ENCODE results near the gene MYO7B. TPM values are rescaled to one million over a fixed set of nuclear protein-coding genes. Genes with fewer than 3 reads are reported as not detected.

The MYO7B gene
- total and polyA plus RNA-seq, 4 donors, result 1.8 to 20.0 (median 7.4) TPM

GRCh38 chr2:127582863-127583861 lies 47.7 kb downstream of the MYO7B start:
- Histone ChIP-seq H3K36me3 (ENCODE audit: control insufficient read depth, insufficient read depth, low read length) (no peaks in the 10 kb centered on the region), H3K9me3 (ENCODE audit: control insufficient read depth, insufficient read depth, low read length) (no peaks in the 10 kb centered on the region), H3K27me3 (ENCODE audit: control insufficient read depth, insufficient read depth, low read length) (no peaks in the 10 kb centered on the region), H3K27ac (ENCODE audit: low read depth, low read length) (no peak overlapping the region), H3K4me1 (ENCODE audit: control insufficient read depth, insufficient read depth, low read length) (no peaks in the 10 kb centered on the region), H3K4me3 (ENCODE audit: low read depth, low read length) (no peak overlapping the region)
- 73% methylated on average over 15 of the region's 15 CpGs for WGBS (ENCODE audit: insufficient coverage)
- no peak for DNase-seq (ENCODE audit: low read depth in 4 of 6, low spot score in 6 of 6)

- no peaks in the 10 kb centered on the region for H3K36me3 ChIP-seq (ENCODE audit: control insufficient read depth, insufficient read depth, low read length)
- no peak for DNase-seq (ENCODE audit: low read depth in 4 of 6, low spot score in 6 of 6)
- WGBS (ENCODE audit: insufficient coverage), result 94% methylated on average over 14 of the region's 14 CpGs
- H3K27me3 ChIP-seq (ENCODE audit: control insufficient read depth, insufficient read depth, low read length), result no peaks in the 10 kb centered on the region
- no peaks in the 10 kb centered on the region for H3K9me3 ChIP-seq (ENCODE audit: control insufficient read depth, insufficient read depth, low read length)
- H3K4me3 ChIP-seq (ENCODE audit: low read depth, low read length), result no peak overlapping the region
- H3K27ac ChIP-seq (ENCODE audit: low read depth, low read length), result no peak overlapping the region
- no peaks in the 10 kb centered on the region for H3K4me1 ChIP-seq (ENCODE audit: control insufficient read depth, insufficient read depth, low read length)
Observed at GRCh38 chr2:127584047-127584446, 48.6 kb downstream of the MYO7B start.

GRCh38 chr2:127584516-127585033 lies 49.1 kb downstream of the MYO7B start:
- H3K4me1 ChIP-seq (ENCODE audit: control insufficient read depth, insufficient read depth, low read length), result no peaks in the 10 kb centered on the region
- no peak for DNase-seq (ENCODE audit: low read depth in 4 of 6, low spot score in 6 of 6)
- H3K27ac ChIP-seq (ENCODE audit: low read depth, low read length), result no peak overlapping the region
- no peak overlapping the region for H3K4me3 ChIP-seq (ENCODE audit: low read depth, low read length)
- H3K36me3 ChIP-seq (ENCODE audit: control insufficient read depth, insufficient read depth, low read length), result no peaks in the 10 kb centered on the region
- H3K9me3 ChIP-seq (ENCODE audit: control insufficient read depth, insufficient read depth, low read length), result no peaks in the 10 kb centered on the region
- H3K27me3 ChIP-seq (ENCODE audit: control insufficient read depth, insufficient read depth, low read length), result no peaks in the 10 kb centered on the region
- WGBS (ENCODE audit: insufficient coverage), result 81% methylated on average over 8 of the region's 8 CpGs

GRCh38 chr2:127585270-127585807 lies 49.9 kb downstream of the MYO7B start:
- 100% methylated on average over 1 of the region's 5 CpGs for WGBS (ENCODE audit: insufficient coverage)
- no peak for DNase-seq (ENCODE audit: low read depth in 4 of 6, low spot score in 6 of 6)
- no peaks in the 10 kb centered on the region for H3K9me3 ChIP-seq (ENCODE audit: control insufficient read depth, insufficient read depth, low read length)
- H3K27me3 ChIP-seq (ENCODE audit: control insufficient read depth, insufficient read depth, low read length), result no peaks in the 10 kb centered on the region
- H3K4me3 ChIP-seq (ENCODE audit: low read depth, low read length), result no peak overlapping the region
- no peaks in the 10 kb centered on the region for H3K4me1 ChIP-seq (ENCODE audit: control insufficient read depth, insufficient read depth, low read length)
- no peaks in the 10 kb centered on the region for H3K36me3 ChIP-seq (ENCODE audit: control insufficient read depth, insufficient read depth, low read length)
- H3K27ac ChIP-seq (ENCODE audit: low read depth, low read length), result no peak overlapping the region

GRCh38 chr2:127586136-127586535 lies 50.7 kb downstream of the MYO7B start:
- H3K4me3 ChIP-seq (ENCODE audit: low read depth, low read length), result no peak overlapping the region
- DNase-seq (ENCODE audit: low read depth in 4 of 6, low spot score in 6 of 6), result no peak
- H3K9me3 ChIP-seq (ENCODE audit: control insufficient read depth, insufficient read depth, low read length), result no peaks in the 10 kb centered on the region
- WGBS (ENCODE audit: insufficient coverage), result 90% methylated on average over 5 of the region's 6 CpGs
- H3K27ac ChIP-seq (ENCODE audit: low read depth, low read length), result no peak overlapping the region
- no peaks in the 10 kb centered on the region for H3K36me3 ChIP-seq (ENCODE audit: control insufficient read depth, insufficient read depth, low read length)
- peaks cover under 1% of the 10 kb centered on the region for H3K4me1 ChIP-seq (ENCODE audit: control insufficient read depth, insufficient read depth, low read length)
- H3K27me3 ChIP-seq (ENCODE audit: control insufficient read depth, insufficient read depth, low read length), result no peaks in the 10 kb centered on the region

- Histone ChIP-seq H3K27ac (ENCODE audit: low read depth, low read length) (no peak overlapping the region), H3K4me3 (ENCODE audit: low read depth, low read length) (no peak overlapping the region), H3K4me1 (ENCODE audit: control insufficient read depth, insufficient read depth, low read length) (peaks cover 7% of the 10 kb centered on the region), H3K27me3 (ENCODE audit: control insufficient read depth, insufficient read depth, low read length) (no peaks in the 10 kb centered on the region), H3K9me3 (ENCODE audit: control insufficient read depth, insufficient read depth, low read length) (no peaks in the 10 kb centered on the region), H3K36me3 (ENCODE audit: control insufficient read depth, insufficient read depth, low read length) (no peaks in the 10 kb centered on the region)
- no peak for DNase-seq (ENCODE audit: low read depth in 4 of 6, low spot score in 6 of 6)
- 93% methylated on average over 4 of the region's 4 CpGs for WGBS (ENCODE audit: insufficient coverage)
Observed at GRCh38 chr2:127586746-127587295, 51.3 kb downstream of the MYO7B start.

- Histone ChIP-seq H3K4me3 (ENCODE audit: low read depth, low read length) (no peak overlapping the region), H3K9me3 (ENCODE audit: control insufficient read depth, insufficient read depth, low read length) (no peaks in the 10 kb centered on the region), H3K36me3 (ENCODE audit: control insufficient read depth, insufficient read depth, low read length) (no peaks in the 10 kb centered on the region), H3K4me1 (ENCODE audit: control insufficient read depth, insufficient read depth, low read length) (peaks cover 14% of the 10 kb centered on the region), H3K27me3 (ENCODE audit: control insufficient read depth, insufficient read depth, low read length) (no peaks in the 10 kb centered on the region), H3K27ac (ENCODE audit: low read depth, low read length) (no peak overlapping the region)
- DNase-seq (ENCODE audit: low read depth in 4 of 6, low spot score in 6 of 6), result no peak
- 100% methylated on average over 1 of the region's 5 CpGs for WGBS (ENCODE audit: insufficient coverage)
Observed at GRCh38 chr2:127588241-127588640, 52.8 kb downstream of the MYO7B start.

- no peak for DNase-seq (ENCODE audit: low read depth in 4 of 6, low spot score in 6 of 6)
- no peaks in the 10 kb centered on the region for H3K9me3 ChIP-seq (ENCODE audit: control insufficient read depth, insufficient read depth, low read length)
- 93% methylated on average over 2 of the region's 3 CpGs for WGBS (ENCODE audit: insufficient coverage)
- H3K4me1 ChIP-seq (ENCODE audit: control insufficient read depth, insufficient read depth, low read length), result peaks cover 22% of the 10 kb centered on the region
- H3K36me3 ChIP-seq (ENCODE audit: control insufficient read depth, insufficient read depth, low read length), result no peaks in the 10 kb centered on the region
- H3K4me3 ChIP-seq (ENCODE audit: low read depth, low read length), result no peak overlapping the region
- H3K27me3 ChIP-seq (ENCODE audit: control insufficient read depth, insufficient read depth, low read length), result no peaks in the 10 kb centered on the region
- H3K27ac ChIP-seq (ENCODE audit: low read depth, low read length), result no peak overlapping the region
Observed at GRCh38 chr2:127589358-127589757, 53.9 kb downstream of the MYO7B start.

- Histone ChIP-seq H3K36me3 (ENCODE audit: control insufficient read depth, insufficient read depth, low read length) (no peaks in the 10 kb centered on the region), H3K9me3 (ENCODE audit: control insufficient read depth, insufficient read depth, low read length) (no peaks in the 10 kb centered on the region), H3K4me1 (ENCODE audit: control insufficient read depth, insufficient read depth, low read length) (peaks cover 22% of the 10 kb centered on the region), H3K4me3 (ENCODE audit: low read depth, low read length) (no peak overlapping the region), H3K27me3 (ENCODE audit: control insufficient read depth, insufficient read depth, low read length) (no peaks in the 10 kb centered on the region), H3K27ac (ENCODE audit: low read depth, low read length) (no peak overlapping the region)
- 100% methylated on average over 1 of the region's 5 CpGs for WGBS (ENCODE audit: insufficient coverage)
- no peak for DNase-seq (ENCODE audit: low read depth in 4 of 6, low spot score in 6 of 6)
Observed at GRCh38 chr2:127589841-127590240, 54.4 kb downstream of the MYO7B start.
